HUES6 (cell line): Measurements from ENCODE around the gene AMN1.
"Not testable (repeated sequence)": the region's sequence is repeated elsewhere in the genome, so short reads cannot be mapped to it uniquely, and the experiment has no call there.

ENCODE experiments used
- H3K27ac ChIP-seq: 2 replicates; pipeline ENCODE4 v1.7.0; 2013; ENCODE audit warnings: low read depth, mild to moderate bottlenecking, low read length, inconsistent platforms
- H3K27me3 ChIP-seq: 2 replicates; pipeline ENCODE4 v1.6.1; 2013; ENCODE audit warnings: low read length; ENCODE audit not compliant: control insufficient read depth, insufficient read depth
- H3K36me3 ChIP-seq: 2 replicates; pipeline ENCODE4 v1.6.1; 2013; ENCODE audit warnings: low read length; ENCODE audit not compliant: control insufficient read depth, insufficient read depth
- H3K4me1 ChIP-seq: 2 replicates; pipeline ENCODE4 v1.6.1; 2013; ENCODE audit warnings: low read length; ENCODE audit not compliant: control insufficient read depth, insufficient read depth
- H3K4me3 ChIP-seq: 2 replicates; pipeline ENCODE4 v1.5.1; 2013; ENCODE audit warnings: low read depth, low read length
- H3K9ac ChIP-seq: one replicate; pipeline ENCODE4 v1.6.1; 2013; ENCODE audit warnings: mild to moderate bottlenecking, low read length
- H3K9me3 ChIP-seq: 2 replicates; pipeline ENCODE4 v1.6.1; 2013; ENCODE audit warnings: low read depth, low read length; ENCODE audit not compliant: control insufficient read depth, insufficient read depth

Gene AMN1

GRCh38 chr12:31682136-31682962, 46.5 kb downstream of the AMN1 start:
- Histone ChIP-seq H3K27me3 (no peaks in the 10 kb centered on the region), H3K4me1 (no peaks in the 10 kb centered on the region), H3K9ac (no peak overlapping the region), H3K9me3 (peaks cover 20% of the 10 kb centered on the region), H3K36me3 (peaks cover 14% of the 10 kb centered on the region), H3K4me3 (no peak overlapping the region), H3K27ac (no peak overlapping the region)

GRCh38 chr12:31672521-31672920, 56.3 kb downstream of the AMN1 start:
- Histone ChIP-seq H3K36me3 (peaks cover 5% of the 10 kb centered on the region; the same call in 1 of the 2 replicates), H3K4me3 (no peak overlapping the region), H3K9me3 (peaks cover 19% of the 10 kb centered on the region), H3K4me1 (no peaks in the 10 kb centered on the region; the same call in 1 of the 2 replicates), H3K27ac (no peak overlapping the region), H3K9ac (no peak overlapping the region), H3K27me3 (no peaks in the 10 kb centered on the region)

DNA sequence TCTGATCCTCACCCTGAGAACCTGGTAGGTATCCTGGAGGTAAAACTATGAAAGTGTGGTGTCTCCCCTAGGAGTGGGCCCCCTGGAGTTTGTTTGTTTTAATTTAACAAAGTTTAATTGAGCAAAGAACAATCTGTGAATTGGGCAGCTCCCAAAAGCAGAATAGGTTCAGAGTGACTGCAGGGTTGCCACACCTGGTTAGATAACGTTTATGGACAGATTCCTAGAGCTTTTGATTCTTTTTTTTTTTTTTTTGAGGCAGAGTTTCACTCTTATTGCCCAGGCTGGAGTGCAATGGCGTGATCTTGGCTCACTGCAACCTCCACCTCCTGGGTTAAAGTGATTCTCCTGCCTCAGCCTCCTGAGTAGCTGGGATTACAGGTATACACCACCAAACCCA, 59.2 kb downstream of the AMN1 start:
- not testable (repeated sequence) for H3K4me3 ChIP-seq, H3K9ac ChIP-seq, H3K4me1 ChIP-seq, H3K27ac ChIP-seq, H3K36me3 ChIP-seq, H3K27me3 ChIP-seq
- peaks cover 37% of the 10 kb centered on the region for H3K9me3 ChIP-seq

DNA sequence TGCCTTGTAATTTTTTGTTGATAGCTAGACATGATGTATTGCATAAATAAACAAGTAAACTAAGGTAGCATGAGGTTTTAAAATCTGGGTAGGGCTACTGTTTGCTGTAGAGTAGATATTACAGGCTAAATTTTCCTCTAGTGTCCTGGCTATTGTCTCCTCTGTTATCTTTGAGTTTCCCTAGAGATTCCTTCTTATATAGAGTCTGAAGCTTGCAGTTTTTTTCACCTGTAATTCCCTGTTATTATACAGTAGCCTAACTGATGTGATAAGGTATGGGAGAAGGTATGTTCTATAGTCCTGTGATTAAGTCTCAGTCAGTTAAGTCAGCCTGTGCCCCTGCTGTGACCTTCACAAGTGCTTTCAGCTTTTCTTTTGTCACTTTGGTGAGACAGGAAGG, 59.8 kb downstream of the AMN1 start:
- Histone ChIP-seq H3K4me1 (no peaks in the 10 kb centered on the region; the same call in 1 of the 2 replicates), H3K27me3 (no peaks in the 10 kb centered on the region), H3K9me3 (peaks cover 40% of the 10 kb centered on the region), H3K27ac (no peak overlapping the region), H3K36me3 (peaks cover 2% of the 10 kb centered on the region; the same call in 1 of the 2 replicates), H3K4me3 (no peak overlapping the region), H3K9ac (no peak overlapping the region)

GRCh38 chr12:31664038-31664437, 64.8 kb downstream of the AMN1 start:
- H3K4me1 ChIP-seq: no peaks in the 10 kb centered on the region
- no peaks in the 10 kb centered on the region for H3K27me3 ChIP-seq
- no peak overlapping the region for H3K9ac ChIP-seq
- H3K9me3 ChIP-seq: peaks cover 36% of the 10 kb centered on the region
- no peak overlapping the region for H3K27ac ChIP-seq
- no peak overlapping the region for H3K4me3 ChIP-seq
- H3K36me3 ChIP-seq: no peaks in the 10 kb centered on the region

- no peaks in the 10 kb centered on the region for H3K36me3 ChIP-seq
- H3K9me3 ChIP-seq: peaks cover 31% of the 10 kb centered on the region
- H3K27me3 ChIP-seq: no peaks in the 10 kb centered on the region
- peaks cover 2% of the 10 kb centered on the region for H3K4me1 ChIP-seq
- no peak overlapping the region for H3K9ac ChIP-seq
- no peak overlapping the region for H3K4me3 ChIP-seq
- H3K27ac ChIP-seq: no peak overlapping the region
Observed at GRCh38 chr12:31663576-31663975, 65.2 kb downstream of the AMN1 start.

- Histone ChIP-seq H3K4me1 (peaks cover 7% of the 10 kb centered on the region), H3K27ac (no peak overlapping the region), H3K9ac (no peak overlapping the region), H3K4me3 (no peak overlapping the region), H3K9me3 (peaks cover 24% of the 10 kb centered on the region), H3K27me3 (no peaks in the 10 kb centered on the region), H3K36me3 (no peaks in the 10 kb centered on the region)
Observed at GRCh38 chr12:31662176-31662849, 66.5 kb downstream of the AMN1 start.

DNA sequence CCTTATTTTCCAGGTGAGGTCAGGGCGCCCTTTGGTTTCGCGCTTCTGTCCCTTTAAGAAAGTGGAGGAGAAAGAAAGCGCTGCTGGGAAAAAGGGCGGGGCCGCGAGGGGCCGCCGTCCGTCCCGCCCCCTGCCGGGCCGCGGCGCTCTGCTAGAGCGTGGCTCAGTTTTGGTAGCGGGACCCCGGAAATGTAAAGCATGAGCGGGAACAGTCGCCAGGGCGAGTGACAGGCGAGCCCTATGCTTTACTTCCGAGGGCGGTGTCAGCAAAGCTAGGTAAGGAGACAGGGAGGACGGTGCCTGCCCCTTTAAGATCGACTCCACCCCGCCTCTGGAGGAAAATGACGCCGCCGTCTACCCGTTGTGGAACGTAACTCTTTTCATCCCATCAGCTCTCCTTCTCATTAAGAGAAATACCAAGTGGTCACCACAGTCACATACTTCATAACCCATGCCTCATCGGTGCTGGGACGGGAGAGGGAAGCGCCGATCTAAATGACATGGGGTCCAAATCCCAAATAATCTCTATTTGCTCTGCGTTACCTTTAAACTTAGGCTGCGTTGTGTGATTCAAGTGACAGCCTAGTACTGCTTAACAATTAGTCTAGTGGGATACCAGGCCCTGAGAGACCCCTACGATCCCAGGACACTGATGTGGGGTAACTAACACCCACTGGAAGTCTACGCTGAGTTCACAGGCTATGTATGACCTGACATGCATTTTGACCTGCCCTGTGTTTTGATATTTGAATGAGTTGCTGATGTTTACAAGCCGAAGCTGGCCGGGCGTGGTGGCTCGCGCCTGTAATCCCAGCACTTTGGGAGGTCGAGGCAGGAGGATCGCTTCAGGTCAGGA, 69.5 kb downstream of the AMN1 start, which contains the start of gene ETFBKMT:
Gene ETFBKMT, plus strand, starts transcription at position 602 of the 856 bp plus-strand sequence. CDS start 2,266 bp downstream, outside the sequence.
- peak within 1 kb of the TSS; percentile 82 for H3K4me3 ChIP-seq
- H3K27me3 ChIP-seq: no peaks in the 10 kb centered on the region
- peak within 1 kb of the TSS; percentile 83 for H3K9ac ChIP-seq
- H3K36me3 ChIP-seq: no peaks in the 10 kb centered on the region
- peaks cover 7% of the 10 kb centered on the region for H3K9me3 ChIP-seq
- H3K27ac ChIP-seq: peak within 1 kb of the TSS; percentile 33
- peaks cover 14% of the 10 kb centered on the region for H3K4me1 ChIP-seq

- Histone ChIP-seq H3K9me3 (no peaks in the 10 kb centered on the region), H3K4me1 (peaks cover 14% of the 10 kb centered on the region), H3K4me3 (peak overlapping the region; percentile 82), H3K36me3 (no peaks in the 10 kb centered on the region), H3K9ac (peak overlapping the region; percentile 33), H3K27me3 (no peaks in the 10 kb centered on the region), H3K27ac (peak overlapping the region; percentile 33)
Observed at GRCh38 chr12:31658471-31659086, 70.2 kb downstream of the AMN1 start.

GRCh38 chr12:31655792-31656191, 73.0 kb downstream of the AMN1 start:
- H3K36me3 ChIP-seq: no peaks in the 10 kb centered on the region
- no peak overlapping the region; the same call in 1 of the 2 replicates for H3K27ac ChIP-seq
- H3K27me3 ChIP-seq: no peaks in the 10 kb centered on the region
- H3K4me3 ChIP-seq: no peak overlapping the region
- peak overlapping the region; percentile 22 for H3K9ac ChIP-seq
- peaks cover 14% of the 10 kb centered on the region for H3K4me1 ChIP-seq
- H3K9me3 ChIP-seq: no peaks in the 10 kb centered on the region
